Neural cell (in vitro differentiated cells): ENCODE data around the gene PPP3CA. TPM values are rescaled to one million over a fixed set of nuclear protein-coding genes. Genes with fewer than 3 reads are reported as not detected.

Source experiments
- H2AFZ ChIP-seq: fragments of 200-600, 300-800 bp; sonication (generic), shearing (Covaris generic); 2 replicates; pipeline ENCODE4 v1.6.0; 2014; ENCODE audit warnings: low read depth, mild to moderate bottlenecking, antibody characterized with exemption, low read length, moderate library complexity
- H3F3A ChIP-seq: fragments of 200-600 bp; shearing (Covaris generic); 2 replicates; pipeline ENCODE4 v1.6.1; 2016; ENCODE audit warnings: mild to moderate bottlenecking, moderate library complexity, mixed read lengths, antibody characterized with exemption, low read length; ENCODE audit not compliant: insufficient read depth, poor library complexity, severe bottlenecking
- H3K27ac ChIP-seq: fragments of 200-600, 300-800 bp; sonication (generic), shearing (Covaris generic); 2 replicates; pipeline ENCODE4 v1.5.1; 2014; ENCODE audit warnings: mild to moderate bottlenecking, low read length, moderate library complexity
- H3K27me3 ChIP-seq: fragments of 300-800, 200-600 bp; sonication (generic), shearing (Covaris generic); 2 replicates; pipeline ENCODE4 v1.6.0; 2014; ENCODE audit warnings: mild to moderate bottlenecking, low read depth, low read length, moderate library complexity; ENCODE audit not compliant: insufficient read depth
- H3K36me3 ChIP-seq: fragments of 300-800, 200-600 bp; sonication (generic), shearing (Covaris generic); 2 replicates; pipeline ENCODE4 v1.5.1; 2014; ENCODE audit warnings: mild to moderate bottlenecking, antibody characterized with exemption, low read length, moderate library complexity; ENCODE audit not compliant: insufficient read depth
- H3K4me2 ChIP-seq: fragments of 300-800, 200-600 bp; sonication (generic), shearing (Covaris generic); 2 replicates; pipeline ENCODE4 v1.6.0; 2014; ENCODE audit warnings: mild to moderate bottlenecking, low read length
- H3K4me3 ChIP-seq: fragments of 300-800, 200-600 bp; sonication (generic), shearing (Covaris generic); 2 replicates; pipeline ENCODE4 v1.5.1; 2014; ENCODE audit warnings: mild to moderate bottlenecking, low read length, moderate library complexity
- H3K79me2 ChIP-seq: fragments of 200-600 bp; shearing (Covaris generic); replicated peaks from 2 replicates; pipeline ENCODE4 v1.6.0; 2014; ENCODE audit warnings: mild to moderate bottlenecking, low read length, moderate library complexity; ENCODE audit not compliant: insufficient read depth
- H3K9ac ChIP-seq: fragments of 300-800, 200-600 bp; sonication (generic), shearing (Covaris generic); 2 replicates; pipeline ENCODE4 v1.6.1; 2016; ENCODE audit warnings: mild to moderate bottlenecking, low read length, mixed read lengths
- H3K9me2 ChIP-seq: fragments of 200-600 bp; shearing (Covaris generic); 2 replicates; pipeline ENCODE4 v1.6.1; 2016; ENCODE audit warnings: mild to moderate bottlenecking, low read length, mixed read lengths; ENCODE audit not compliant: insufficient read depth
- H3K9me3 ChIP-seq: fragments of 200-600, 300-800 bp; sonication (generic), shearing (Covaris generic); 2 replicates; pipeline ENCODE4 v1.6.1; 2016; ENCODE audit warnings: mild to moderate bottlenecking, mixed run types, low read length, moderate library complexity, mixed read lengths
- H4K20me1 ChIP-seq: fragments of 200-600 bp; shearing (Covaris generic); 2 replicates; pipeline ENCODE4 v1.6.1; 2016; ENCODE audit warnings: mild to moderate bottlenecking, mixed run types; ENCODE audit not compliant: insufficient read depth
- EP300 ChIP-seq: fragments of 450-650 bp; conservative IDR thresholded peaks from 2 replicates; pipeline ENCODE4 v1.6.1; 2014; ENCODE audit warnings: antibody characterized with exemption, mild to moderate bottlenecking, moderate library complexity; ENCODE audit not compliant: poor library complexity, severe bottlenecking
- EZH2 ChIP-seq: fragments of 200-600, 300-800 bp; shearing (Covaris generic), sonication (generic); IDR thresholded peaks from 2 replicates; pipeline ENCODE4 v1.6.1; 2014; ENCODE audit warnings: antibody characterized with exemption, low read length, borderline replicate concordance, mild to moderate bottlenecking; ENCODE audit not compliant: insufficient read depth, poor library complexity, severe bottlenecking
- MXI1 ChIP-seq: fragments of 450-650 bp; conservative IDR thresholded peaks from 2 replicates; pipeline ENCODE4 v1.6.1; 2014; ENCODE audit warnings: antibody characterized with exemption, mild to moderate bottlenecking; ENCODE audit not compliant: poor library complexity, severe bottlenecking
- POLR2AphosphoS5 ChIP-seq: IDR thresholded peaks from 2 replicates; pipeline ENCODE4 v1.6.1; 2012
- RAD21 ChIP-seq: fragments of 450-650 bp; conservative IDR thresholded peaks from 2 replicates; pipeline ENCODE4 v1.6.1; 2014; ENCODE audit warnings: antibody characterized with exemption, mild to moderate bottlenecking, moderate library complexity
- SMC3 ChIP-seq: fragments of 450-650 bp; conservative IDR thresholded peaks from 2 replicates; pipeline ENCODE4 v1.6.1; 2014; ENCODE audit warnings: antibody characterized with exemption, mild to moderate bottlenecking, moderate library complexity; ENCODE audit not compliant: poor library complexity
- TAF1 ChIP-seq: IDR thresholded peaks from 2 replicates; pipeline ENCODE4 v1.6.1; 2012; ENCODE audit warnings: low read depth
- polyA plus RNA-seq: library from polyadenylated mRNA; depleted of rRNA; stranded (reverse); fragments of >200 nt; gene quantifications from 2 replicates; pipeline ENCODE4 v1.2.3, GENCODE V29; 2014
- TF ChIP-seq, protein P1 (sequence below): fragments of 450-650 bp; IDR thresholded peaks from 2 replicates; pipeline ENCODE4 v1.5.1; 2014; ENCODE audit warnings: antibody characterized with exemption, mild to moderate bottlenecking, moderate library complexity; ENCODE audit not compliant: poor library complexity, severe bottlenecking
- TF ChIP-seq, protein P2 (sequence below): IDR thresholded peaks from 2 replicates; pipeline ENCODE4 v1.6.1; 2012; ENCODE audit warnings: borderline replicate concordance

PPP3CA gene
- polyA plus RNA-seq, 1 donor from 2014 or later = 78.2 TPM

DNA sequence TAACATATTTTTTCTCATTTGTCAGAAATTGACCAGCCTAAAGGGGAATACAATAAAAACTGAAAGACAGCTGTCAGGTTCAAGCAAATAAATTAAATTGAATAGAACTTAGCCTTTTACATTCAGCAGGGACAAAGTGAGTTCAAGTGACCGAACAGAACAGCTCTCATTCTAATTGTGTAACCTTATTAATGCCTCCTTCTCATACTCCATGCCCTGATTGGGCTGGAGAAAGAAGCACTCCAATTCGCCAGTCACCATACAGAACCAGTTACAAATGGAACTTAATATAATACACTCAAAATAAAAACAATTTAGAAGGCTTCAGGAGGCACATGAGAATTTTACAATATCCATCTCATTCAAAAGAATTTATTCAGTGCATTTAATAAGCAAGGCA, 8.0 kb downstream of the PPP3CA start:
- Histone ChIP-seq H3K27ac (no peak overlapping the region), H3K9ac (no peak overlapping the region), H3K9me3 (no peaks in the 10 kb centered on the region), H3K4me3 (no peak overlapping the region), H3K79me2 (peaks cover 80% of the 10 kb centered on the region), H3F3A (peaks cover 2% of the 10 kb centered on the region), H4K20me1 (no peaks in the 10 kb centered on the region), H3K27me3 (no peaks in the 10 kb centered on the region), H3K9me2 (no peaks in the 10 kb centered on the region), H2AFZ (no peak overlapping the region), H3K4me2 (no peak overlapping the region), H3K36me3 (no peaks in the 10 kb centered on the region)
- TF ChIP-seq, protein P1, sequence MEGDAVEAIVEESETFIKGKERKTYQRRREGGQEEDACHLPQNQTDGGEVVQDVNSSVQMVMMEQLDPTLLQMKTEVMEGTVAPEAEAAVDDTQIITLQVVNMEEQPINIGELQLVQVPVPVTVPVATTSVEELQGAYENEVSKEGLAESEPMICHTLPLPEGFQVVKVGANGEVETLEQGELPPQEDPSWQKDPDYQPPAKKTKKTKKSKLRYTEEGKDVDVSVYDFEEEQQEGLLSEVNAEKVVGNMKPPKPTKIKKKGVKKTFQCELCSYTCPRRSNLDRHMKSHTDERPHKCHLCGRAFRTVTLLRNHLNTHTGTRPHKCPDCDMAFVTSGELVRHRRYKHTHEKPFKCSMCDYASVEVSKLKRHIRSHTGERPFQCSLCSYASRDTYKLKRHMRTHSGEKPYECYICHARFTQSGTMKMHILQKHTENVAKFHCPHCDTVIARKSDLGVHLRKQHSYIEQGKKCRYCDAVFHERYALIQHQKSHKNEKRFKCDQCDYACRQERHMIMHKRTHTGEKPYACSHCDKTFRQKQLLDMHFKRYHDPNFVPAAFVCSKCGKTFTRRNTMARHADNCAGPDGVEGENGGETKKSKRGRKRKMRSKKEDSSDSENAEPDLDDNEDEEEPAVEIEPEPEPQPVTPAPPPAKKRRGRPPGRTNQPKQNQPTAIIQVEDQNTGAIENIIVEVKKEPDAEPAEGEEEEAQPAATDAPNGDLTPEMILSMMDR = no peak
- TF ChIP-seq MXI1 (no peak), EZH2 (no peak), TAF1 (no peak), POLR2AphosphoS5 (no peak), SMC3 (no peak)

DNA sequence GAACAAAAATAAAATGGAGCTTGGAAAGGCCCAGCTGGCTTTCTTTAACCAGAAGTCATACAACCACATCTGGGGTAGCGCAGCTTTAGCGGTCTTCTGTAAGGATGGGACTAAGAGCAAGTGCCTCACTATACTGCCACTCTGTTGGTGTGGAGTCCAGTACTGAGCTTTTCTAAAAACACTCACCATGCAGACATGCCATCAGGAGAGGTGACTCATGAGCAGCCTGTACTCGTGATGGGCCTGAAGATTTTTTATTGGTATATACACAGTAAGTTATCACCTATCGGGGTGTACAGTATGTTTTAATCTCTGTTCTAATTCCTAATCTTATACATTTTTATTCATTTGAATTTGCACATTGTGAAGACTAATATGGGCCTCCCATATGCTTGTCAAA, 9.6 kb downstream of the PPP3CA start:
- TF ChIP-seq EP300 (no peak), SMC3 (no peak), POLR2AphosphoS5 (no peak), MXI1 (no peak)
- Histone ChIP-seq H3F3A (no peaks in the 10 kb centered on the region), H3K9me3 (no peaks in the 10 kb centered on the region), H3K4me2 (no peak overlapping the region), H3K4me3 (no peak overlapping the region), H4K20me1 (no peaks in the 10 kb centered on the region), H2AFZ (no peak overlapping the region), H3K36me3 (no peaks in the 10 kb centered on the region), H3K27ac (no peak overlapping the region), H3K79me2 (peaks cover 67% of the 10 kb centered on the region), H3K9ac (no peak overlapping the region), H3K27me3 (no peaks in the 10 kb centered on the region), H3K9me2 (no peaks in the 10 kb centered on the region)

DNA sequence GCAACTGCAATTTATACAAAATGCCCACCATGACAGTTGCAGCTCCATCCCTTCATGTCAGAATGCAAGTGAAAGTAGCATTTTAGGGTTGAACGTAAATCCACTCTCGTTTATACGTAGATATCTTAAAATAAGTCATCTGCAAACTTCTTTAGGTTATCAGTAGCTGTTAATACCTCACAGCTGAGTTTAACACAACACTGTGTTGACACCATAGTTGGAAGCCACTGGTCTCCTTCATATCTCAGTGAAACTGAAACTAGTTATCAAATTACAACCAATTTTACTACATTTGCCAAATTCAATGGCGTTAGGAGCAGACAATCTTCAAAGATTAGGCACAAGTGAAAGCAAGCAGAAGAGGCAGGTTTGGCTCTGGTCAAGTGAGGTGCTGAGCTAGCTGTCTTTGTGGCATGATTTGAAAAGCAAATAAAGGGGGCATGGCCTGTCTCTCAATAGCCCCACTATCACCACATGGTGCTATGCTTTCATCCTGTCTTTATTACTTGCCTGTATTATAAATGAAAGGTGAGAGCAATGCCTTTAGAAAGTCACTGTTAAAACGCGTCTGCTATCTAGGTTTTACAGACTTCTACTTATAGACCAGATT, 12.3 kb downstream of the PPP3CA start:
- H4K20me1 ChIP-seq = no peaks in the 10 kb centered on the region
- H3K27ac ChIP-seq = no peak overlapping the region
- peaks cover 66% of the 10 kb centered on the region for H3K79me2 ChIP-seq
- H3F3A ChIP-seq = no peaks in the 10 kb centered on the region
- H3K27me3 ChIP-seq = no peaks in the 10 kb centered on the region
- no peak overlapping the region for H3K9ac ChIP-seq
- H2AFZ ChIP-seq = no peak overlapping the region
- no peaks in the 10 kb centered on the region for H3K9me2 ChIP-seq
- H3K36me3 ChIP-seq = no peaks in the 10 kb centered on the region
- H3K4me2 ChIP-seq = no peak overlapping the region
- TF ChIP-seq EP300 (no peak), MXI1 (no peak), SMC3 (no peak), EZH2 (no peak), TAF1 (no peak), RAD21 (no peak), POLR2AphosphoS5 (no peak)
- TF ChIP-seq, protein P2, sequence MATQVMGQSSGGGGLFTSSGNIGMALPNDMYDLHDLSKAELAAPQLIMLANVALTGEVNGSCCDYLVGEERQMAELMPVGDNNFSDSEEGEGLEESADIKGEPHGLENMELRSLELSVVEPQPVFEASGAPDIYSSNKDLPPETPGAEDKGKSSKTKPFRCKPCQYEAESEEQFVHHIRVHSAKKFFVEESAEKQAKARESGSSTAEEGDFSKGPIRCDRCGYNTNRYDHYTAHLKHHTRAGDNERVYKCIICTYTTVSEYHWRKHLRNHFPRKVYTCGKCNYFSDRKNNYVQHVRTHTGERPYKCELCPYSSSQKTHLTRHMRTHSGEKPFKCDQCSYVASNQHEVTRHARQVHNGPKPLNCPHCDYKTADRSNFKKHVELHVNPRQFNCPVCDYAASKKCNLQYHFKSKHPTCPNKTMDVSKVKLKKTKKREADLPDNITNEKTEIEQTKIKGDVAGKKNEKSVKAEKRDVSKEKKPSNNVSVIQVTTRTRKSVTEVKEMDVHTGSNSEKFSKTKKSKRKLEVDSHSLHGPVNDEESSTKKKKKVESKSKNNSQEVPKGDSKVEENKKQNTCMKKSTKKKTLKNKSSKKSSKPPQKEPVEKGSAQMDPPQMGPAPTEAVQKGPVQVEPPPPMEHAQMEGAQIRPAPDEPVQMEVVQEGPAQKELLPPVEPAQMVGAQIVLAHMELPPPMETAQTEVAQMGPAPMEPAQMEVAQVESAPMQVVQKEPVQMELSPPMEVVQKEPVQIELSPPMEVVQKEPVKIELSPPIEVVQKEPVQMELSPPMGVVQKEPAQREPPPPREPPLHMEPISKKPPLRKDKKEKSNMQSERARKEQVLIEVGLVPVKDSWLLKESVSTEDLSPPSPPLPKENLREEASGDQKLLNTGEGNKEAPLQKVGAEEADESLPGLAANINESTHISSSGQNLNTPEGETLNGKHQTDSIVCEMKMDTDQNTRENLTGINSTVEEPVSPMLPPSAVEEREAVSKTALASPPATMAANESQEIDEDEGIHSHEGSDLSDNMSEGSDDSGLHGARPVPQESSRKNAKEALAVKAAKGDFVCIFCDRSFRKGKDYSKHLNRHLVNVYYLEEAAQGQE = no peak
- TF ChIP-seq, protein P1 = no peak
- no peak overlapping the region for H3K4me3 ChIP-seq
- no peaks in the 10 kb centered on the region for H3K9me3 ChIP-seq
